ENCODE measurements around the gene AFG3L2. TPM values are rescaled to one million over a fixed set of nuclear protein-coding genes. Genes with fewer than 3 reads are reported as not detected.
A peak's percentile ranks its signal among the peaks of the same experiment; 100 is the strongest.

AFG3L2 gene
- total and polyA plus RNA-seq, 9 of the 15 experiments (the other 6 are each of a cell fraction or from before 2014, with no cell fraction given): 24.1 to 109 (median 84.0) TPM

GRCh38 chr18:12291690-12292089 is 85.3 kb downstream of the AFG3L2 start (continued):
- TF ChIP-seq PRDM10 (IDR thresholded peaks at IDR 0.05; ENCODE audit: partially characterized antibody) (peak; percentile 71), SMAD4 (CRISPR knock-in tag; conservative IDR thresholded peaks at IDR 0.05) (no peak), CHCHD3 (CRISPR knock-in tag; IDR thresholded peaks at IDR 0.05) (no peak), REST (IDR thresholded peaks at IDR 0.05; ENCODE audit: borderline replicate concordance) (no peak), REST (CRISPR knock-in tag; IDR thresholded peaks at IDR 0.05; ENCODE audit: low read depth) (no peak), L3MBTL2 (IDR thresholded peaks at IDR 0.05) (peak; percentile 18; the same call in 1 of the 2 replicates), FOXK2 (conservative IDR thresholded peaks at IDR 0.05 in 1 of 2, IDR thresholded peaks at IDR 0.05 in 1 of 2; ENCODE audit: low read depth in 2 of 2) (no peak), ZNF445 (CRISPR knock-in tag; IDR thresholded peaks at IDR 0.05; ENCODE audit: low read depth) (no peak), CREB3 (tag; conservative IDR thresholded peaks at IDR 0.05; ENCODE audit: low read depth) (no peak), KAT2B (IDR thresholded peaks at IDR 0.05; ENCODE audit: low read depth, low read length) (no peak), HMG20B (CRISPR knock-in tag; IDR thresholded peaks at IDR 0.05) (no peak), POU5F1 (IDR thresholded peaks at IDR 0.05; ENCODE audit: borderline replicate concordance, low read depth, low read length, partially characterized antibody) (no peak), ZBTB33 (CRISPR knock-in tag; IDR thresholded peaks at IDR 0.05) (peak; percentile 89), ADNP (tag; IDR thresholded peaks at IDR 0.05) (no peak)
